GM18867 (cell line): ENCODE results near the gene EPM2A.

Experiments used
- ATAC-seq: cut with Tn5 transposase; IDR thresholded peaks from one replicate; pipeline ENCODE4 v1.9.1; 2021; ENCODE audit warnings: mild to moderate bottlenecking, moderate library complexity; ENCODE audit not compliant: unreplicated experiment

EPM2A gene

DNA sequence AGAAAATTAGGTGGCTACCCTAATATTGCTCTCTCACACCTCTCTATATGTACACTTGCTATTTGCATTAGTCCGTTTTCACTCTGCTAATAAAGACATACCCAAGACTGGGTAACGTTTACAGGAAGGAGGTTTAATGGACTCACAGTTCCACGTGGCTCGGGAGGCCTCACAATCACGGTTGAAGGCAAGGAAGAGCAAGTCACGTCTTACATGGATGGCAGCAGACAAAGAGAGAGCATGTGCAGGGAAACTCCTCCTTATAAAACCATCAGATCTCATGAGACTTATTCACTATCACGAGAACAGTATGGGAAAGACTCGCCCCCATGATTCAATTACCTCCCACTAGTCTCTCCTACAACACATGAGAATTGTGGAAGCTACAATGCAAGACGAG, 53.4 kb downstream of the EPM2A start:
- ATAC-seq = no peak

DNA sequence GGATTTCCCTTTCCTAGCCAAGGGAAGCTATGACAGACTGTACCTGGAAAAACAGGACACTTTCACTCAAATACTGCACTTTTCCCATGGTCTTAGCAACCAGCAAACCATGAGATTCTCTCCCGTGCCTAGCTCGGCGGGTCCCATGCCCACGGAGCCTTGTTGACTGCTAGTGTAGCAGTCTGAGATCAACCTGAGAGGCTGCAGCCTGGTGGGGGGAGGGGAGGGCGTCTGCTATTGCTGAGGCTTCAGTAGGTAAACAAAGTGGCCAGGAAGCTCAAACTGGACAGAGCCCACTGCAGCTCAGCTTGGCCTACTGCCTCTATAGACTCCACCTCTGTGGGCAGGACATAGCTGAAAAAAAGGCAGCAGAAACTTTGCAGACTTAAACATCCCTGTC, 61.8 kb downstream of the EPM2A start:
- ATAC-seq = no peak

- ATAC-seq = no peak
Measured at GRCh38 chr6:145670311-145670710, 65.0 kb downstream of the EPM2A start.

GRCh38 chr6:145669627-145670034, 65.7 kb downstream of the EPM2A start:
- no peak for ATAC-seq

- no peak for ATAC-seq
Measured at GRCh38 chr6:145668844-145669243, 66.5 kb downstream of the EPM2A start.

DNA sequence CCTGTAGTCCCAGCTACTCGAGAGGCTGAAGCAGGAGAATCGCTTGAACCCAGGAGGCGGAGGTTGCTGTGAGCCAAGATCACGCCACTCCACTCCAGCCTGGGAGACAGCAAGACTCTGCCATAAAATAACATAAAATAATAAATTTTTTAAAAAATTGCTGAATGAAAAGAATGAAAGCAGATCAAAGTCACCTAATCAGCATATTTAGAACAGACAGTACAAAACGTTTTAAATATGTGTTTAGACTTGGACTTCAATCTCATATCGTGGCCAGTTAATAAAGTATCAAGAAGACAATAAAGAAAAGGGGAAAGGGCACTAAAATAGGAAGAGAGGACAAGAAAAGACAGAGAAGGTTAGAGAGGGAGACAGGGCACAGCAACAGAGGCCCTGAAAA, 74.6 kb downstream of the EPM2A start:
- no peak for ATAC-seq

DNA sequence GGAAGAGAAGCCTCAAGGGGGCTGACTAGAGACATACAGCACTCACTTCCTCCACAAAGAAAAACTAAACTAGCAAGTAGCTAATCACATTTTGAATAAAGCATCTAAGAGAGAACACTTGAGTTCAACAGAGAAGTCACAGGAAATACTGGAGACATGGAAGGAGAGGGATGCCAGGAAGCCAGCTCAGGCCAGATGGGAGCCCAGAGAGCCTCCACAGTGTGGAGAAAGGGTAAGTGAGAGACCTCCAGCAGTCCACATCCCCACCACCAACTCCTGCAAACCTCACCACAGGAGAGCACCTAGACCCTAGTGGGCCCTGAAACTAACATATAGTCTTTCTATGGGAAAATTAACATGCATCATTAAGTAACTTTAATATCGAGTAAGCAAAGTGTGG, 79.2 kb downstream of the EPM2A start:
- ATAC-seq = no peak

DNA sequence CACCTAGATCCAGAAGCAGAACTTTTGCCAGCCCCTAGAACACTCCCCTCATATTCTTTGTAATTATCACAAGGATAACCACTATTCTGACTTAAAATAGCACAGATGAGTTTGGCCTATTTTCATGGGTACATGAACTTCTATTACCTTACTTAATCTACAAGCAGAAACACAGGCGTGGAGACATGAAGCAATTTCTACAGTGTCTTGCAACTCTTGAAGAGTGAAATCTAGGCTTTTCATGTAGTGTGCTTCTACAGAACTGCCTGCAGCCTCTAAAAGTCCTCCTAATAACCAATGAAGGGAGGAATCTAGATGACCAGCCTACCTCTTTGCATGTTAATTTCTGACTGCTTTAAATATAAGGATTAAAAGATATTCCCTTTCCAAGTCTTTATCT, 82.7 kb downstream of the EPM2A start:
- no peak for ATAC-seq

GRCh38 chr6:145651988-145652387, 83.3 kb downstream of the EPM2A start:
- ATAC-seq = no peak

- ATAC-seq = no peak
Measured at GRCh38 chr6:145648149-145648548, 87.2 kb downstream of the EPM2A start.

- no peak for ATAC-seq
Measured at GRCh38 chr6:145647602-145648001, 87.7 kb downstream of the EPM2A start.

- ATAC-seq = no peak
Measured at GRCh38 chr6:145643760-145644159, 91.6 kb downstream of the EPM2A start.

DNA sequence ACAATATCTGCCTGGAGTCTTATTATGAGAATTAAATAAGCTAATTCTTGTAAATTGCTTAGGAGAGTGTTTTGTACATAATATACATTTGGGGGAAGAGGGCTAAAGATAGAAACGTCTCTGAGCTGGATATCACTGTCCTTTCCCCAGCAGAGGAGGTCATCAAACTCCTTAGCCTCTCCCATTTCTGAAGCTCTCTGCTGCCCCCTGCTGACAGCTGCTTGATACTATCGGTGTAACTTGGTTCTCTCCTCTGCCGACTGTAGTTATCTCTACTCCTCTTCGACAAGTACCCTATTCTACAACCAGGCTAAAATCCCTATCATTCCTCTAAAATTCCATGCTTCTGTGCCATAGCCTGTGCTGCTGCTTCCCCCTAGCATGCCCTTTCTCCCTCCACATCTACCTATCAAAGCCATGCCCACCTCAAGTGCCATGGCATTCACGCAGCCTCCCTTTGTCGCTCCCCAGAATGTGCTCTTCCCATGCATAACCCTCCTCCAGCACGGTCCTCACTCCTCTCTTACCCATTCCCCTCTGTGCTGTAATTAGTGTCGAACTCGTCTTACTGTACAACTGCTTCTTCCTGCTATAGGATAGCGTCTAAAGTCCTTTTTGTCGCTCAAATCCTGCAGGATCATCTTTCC, 101.2 kb downstream of the EPM2A start:
- peak; percentile 93 for ATAC-seq

GRCh38 chr6:145632971-145633370, 102.3 kb downstream of the EPM2A start:
- ATAC-seq = no peak

- no peak for ATAC-seq
Measured at GRCh38 chr6:145631374-145631773, 103.9 kb downstream of the EPM2A start.

GRCh38 chr6:145630598-145630997, 104.7 kb downstream of the EPM2A start:
- ATAC-seq = no peak

DNA sequence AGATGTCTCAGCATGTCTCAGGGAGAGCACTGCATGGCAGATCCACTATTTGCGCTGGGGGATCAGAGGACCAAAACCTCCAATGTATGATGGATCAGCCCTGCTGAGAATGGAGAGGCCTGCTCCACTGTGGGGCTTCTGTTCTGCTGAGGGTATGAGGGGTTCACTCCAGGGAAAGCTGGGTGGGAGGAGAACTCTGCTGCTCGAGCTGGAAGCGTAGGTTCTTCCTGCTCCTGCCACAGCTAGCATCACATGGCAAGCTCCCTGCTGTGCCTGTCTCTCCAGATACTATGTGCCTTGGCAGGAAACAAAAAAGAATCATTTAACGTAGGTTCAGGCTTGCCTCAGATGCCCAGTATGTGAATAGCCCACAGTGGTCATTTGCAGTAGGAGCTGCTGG, 105.8 kb downstream of the EPM2A start:
- no peak for ATAC-seq

DNA sequence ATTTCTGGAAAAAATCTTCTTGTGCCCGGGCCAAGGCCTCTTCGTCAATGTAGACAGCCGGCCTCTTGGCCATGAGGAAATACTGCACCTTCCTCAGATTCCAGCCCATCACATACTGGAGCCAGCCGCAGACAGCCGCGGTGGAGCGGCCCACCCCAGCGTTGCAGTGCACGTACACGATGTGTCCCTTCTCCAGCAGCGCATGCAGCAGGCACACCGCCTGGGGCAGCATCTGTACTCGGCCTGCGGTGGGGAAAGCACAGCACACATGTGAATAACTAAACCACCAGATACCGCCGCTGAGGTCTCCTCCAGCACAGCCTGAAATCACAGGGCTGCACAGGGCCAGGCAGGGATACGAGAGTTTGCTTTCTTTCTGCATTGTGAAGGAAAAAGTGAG, 107.9 kb downstream of the EPM2A start:
- ATAC-seq = no peak

- ATAC-seq = no peak
Measured at GRCh38 chr6:145626857-145627256, 108.5 kb downstream of the EPM2A start.

DNA sequence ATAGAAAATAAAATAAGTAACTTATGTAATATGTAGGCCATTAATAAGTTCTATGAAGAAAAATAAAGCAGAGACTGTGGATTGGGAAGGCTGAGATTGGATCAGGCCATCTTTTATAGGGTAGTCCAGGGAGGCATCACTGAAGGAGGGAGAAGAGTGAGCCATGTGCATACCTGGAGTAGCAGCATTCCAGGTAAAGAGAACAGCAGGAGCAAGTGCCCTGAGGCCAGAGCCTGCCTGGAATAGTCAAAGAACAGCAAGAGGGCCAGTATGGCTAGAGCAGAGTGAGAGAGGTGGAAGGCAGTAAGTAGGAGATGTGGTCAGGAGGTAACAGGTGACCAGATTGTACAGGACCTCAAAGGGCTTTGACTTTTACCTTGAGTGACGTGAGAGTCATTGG, 112.1 kb downstream of the EPM2A start:
- no peak for ATAC-seq

DNA sequence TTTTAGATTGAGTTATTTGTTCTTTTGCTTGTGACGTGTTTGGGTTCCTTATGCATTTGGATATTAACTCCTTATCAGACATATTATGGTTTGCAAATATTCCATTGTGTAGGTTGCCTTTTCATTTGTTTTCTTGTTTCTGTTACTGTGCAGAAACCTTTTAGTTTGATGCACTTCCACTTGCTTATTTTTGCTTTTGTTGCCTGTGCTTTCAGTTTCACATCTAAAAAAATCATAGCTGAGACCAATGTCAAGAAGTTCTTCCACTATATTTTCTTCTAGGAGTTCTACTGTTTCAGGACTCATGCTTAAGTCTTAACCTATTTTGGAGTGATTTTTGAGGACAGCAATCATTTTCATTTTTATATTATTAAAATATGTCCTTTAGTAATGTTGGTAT, 113.5 kb downstream of the EPM2A start:
- peak; percentile 63 for ATAC-seq

DNA sequence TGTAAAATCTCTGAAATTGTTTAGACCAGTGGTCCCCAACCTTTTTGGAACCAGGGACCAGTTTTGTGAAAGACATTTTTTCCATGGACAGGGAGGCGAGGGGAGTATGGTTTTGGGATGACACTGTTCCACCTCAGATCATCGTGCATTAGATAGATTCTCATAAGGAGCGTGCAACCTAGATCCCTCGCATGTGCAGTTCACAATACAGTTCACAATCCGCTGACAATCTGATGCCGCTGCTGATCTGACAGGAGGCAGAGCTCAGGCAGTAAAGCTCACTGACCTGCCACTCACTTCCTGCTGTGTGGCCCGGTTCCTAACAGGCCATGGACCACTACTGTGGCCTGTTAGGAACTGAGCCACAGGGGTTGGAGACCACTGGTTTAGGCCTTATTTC, 115.2 kb downstream of the EPM2A start:
- no peak for ATAC-seq

GRCh38 chr6:145609521-145609920, 125.8 kb downstream of the EPM2A start:
- ATAC-seq = no peak
